H1 (cell line): Measurements from ENCODE around the gene TCEA2. TPM values are rescaled to one million over a fixed set of nuclear protein-coding genes. Genes with fewer than 3 reads are reported as not detected.
A peak's percentile ranks its signal among the peaks of the same experiment; 100 is the strongest.

Experiments used
- CTCF ChIA-PET: fragments of 300-600 bp; sonication (Branson Sonifier 250); formaldehyde crosslinking; loops from one replicate; lab custom pipeline; 2021; ENCODE audit not compliant: partially characterized antibody; lab: Charles Lee
- POLR2A ChIA-PET: fragments of 300-600 bp; sonication (Branson Sonifier 250); formaldehyde crosslinking; loops from one replicate; lab custom pipeline; 2021; ENCODE audit warnings: inconsistent platforms; ENCODE audit not compliant: partially characterized antibody; lab: Charles Lee
- DNase-seq, 2 experiments: peaks; one replicate each; pipeline versions ENCODE4 v3.0.0 to v3.0.0-alpha.2; 2010 to 2022; ENCODE audit warnings: low spot score in 2 of 2, low read depth in 1 of 2, mixed read lengths in 1 of 2
- FAIRE-seq: peaks from 2 replicates; lab custom pipeline; 2011; peaks lifted over from hg19 to GRCh38; lab: Jason Lieb, UNC
- H2AFZ ChIP-seq: 2 replicates; pipeline ENCODE4 v1.8.1; 2012; ENCODE audit warnings: low read length, inconsistent platforms
- H2AK5ac ChIP-seq: 2 replicates; pipeline ENCODE4 v1.6.1; 2013; ENCODE audit warnings: low read depth, low read length
- H2BK120ac ChIP-seq: replicated peaks from 2 replicates; pipeline ENCODE3; 2013; ENCODE audit warnings: low read depth, low read length, inconsistent platforms
- H2BK12ac ChIP-seq: 2 replicates; pipeline ENCODE4 v1.6.1; 2013; ENCODE audit warnings: low read depth, low read length
- H2BK15ac ChIP-seq: 2 replicates; pipeline ENCODE4 v1.6.1; 2013; ENCODE audit warnings: low read length
- H2BK20ac ChIP-seq: 2 replicates; pipeline ENCODE4 v1.6.1; 2013; ENCODE audit warnings: low read length
- H2BK5ac ChIP-seq: 2 replicates; pipeline ENCODE4 v1.6.1; 2013; ENCODE audit warnings: low read depth, low read length
- H3K14ac ChIP-seq: 2 replicates; pipeline ENCODE4 v1.6.1; 2013; ENCODE audit warnings: inconsistent platforms; ENCODE audit not compliant: insufficient read length
- H3K18ac ChIP-seq: 2 replicates; pipeline ENCODE4 v1.6.1; 2013; ENCODE audit warnings: low read length; ENCODE audit errors: extremely low read depth
- H3K23ac ChIP-seq: 2 replicates; pipeline ENCODE4 v1.6.1; 2013; ENCODE audit warnings: inconsistent platforms; ENCODE audit not compliant: insufficient read length
- H3K23me2 ChIP-seq: 2 replicates; pipeline ENCODE4 v1.6.1; 2013; ENCODE audit warnings: low read depth, low read length
- H3K27ac ChIP-seq: 2 replicates; pipeline ENCODE4 v1.6.1; 2011; ENCODE audit warnings: low read depth, low read length, inconsistent platforms
- H3K27me3 ChIP-seq, 4 experiments: replicated peaks in 1 of 4; 1 replicate in 1 of 4; 2 replicates in 3 of 4; pipeline versions ENCODE4 v1.6.1 to v1.8.1; 2011 to 2013; ENCODE audit warnings: low read length in 3 of 4, mild to moderate bottlenecking in 3 of 4, inconsistent platforms in 2 of 4, mixed read lengths in 2 of 4, moderate library complexity in 1 of 4; ENCODE audit not compliant: control insufficient read depth in 3 of 4, insufficient read depth in 3 of 4; ENCODE audit errors: extremely low read depth in 1 of 4
- H3K36me3 ChIP-seq, 4 experiments: 2 replicates each; pipeline versions ENCODE4 v1.6.1 to v1.8.1; 2011 to 2013; ENCODE audit warnings: mild to moderate bottlenecking in 4 of 4, low read length in 3 of 4, moderate library complexity in 2 of 4, control low read depth in 1 of 4, inconsistent platforms in 1 of 4; ENCODE audit not compliant: insufficient read depth in 4 of 4, control insufficient read depth in 2 of 4
- H3K4ac ChIP-seq: replicated peaks from 2 replicates; pipeline ENCODE3; 2013; ENCODE audit warnings: low read length, low read depth, mixed read lengths, inconsistent platforms; ENCODE audit not compliant: insufficient read length
- H3K4me1 ChIP-seq, 4 experiments: replicated peaks in 1 of 4; 1 replicate in 1 of 4; 2 replicates in 3 of 4; pipeline versions ENCODE4 v1.6.1 to v1.8.1; 2011 to 2013; ENCODE audit warnings: low read length in 3 of 4, inconsistent platforms in 2 of 4, mixed read lengths in 1 of 4; ENCODE audit not compliant: insufficient read depth in 4 of 4, control insufficient read depth in 3 of 4
- H3K4me2 ChIP-seq, 2 experiments: 2 replicates each; pipeline versions ENCODE4 v1.6.1 to v1.8.1; 2011 to 2013; ENCODE audit warnings: low read depth in 2 of 2, low read length in 2 of 2, control low read depth in 1 of 2, inconsistent platforms in 1 of 2, mild to moderate bottlenecking in 1 of 2; ENCODE audit not compliant: insufficient read depth in 1 of 2
- H3K4me3 ChIP-seq, 4 experiments: fragments of 200-600, 300-600 bp in 1 of 4; sonication (generic), shearing (Covaris generic), sonication (Bioruptor Twin) in 1 of 4; 2 replicates each; pipeline versions ENCODE4 v1.5.1 to v1.8.1; 2011 to 2016; ENCODE audit warnings: low read length in 4 of 4, low read depth in 3 of 4, control low read depth in 2 of 4, inconsistent platforms in 2 of 4, mild to moderate bottlenecking in 2 of 4, mixed read lengths in 1 of 4, moderate library complexity in 1 of 4; ENCODE audit not compliant: insufficient read depth in 2 of 4; ENCODE audit errors: extremely low read depth in 1 of 4
- H3K56ac ChIP-seq: replicated peaks from 2 replicates; pipeline ENCODE3; 2013; ENCODE audit warnings: low read depth, mild to moderate bottlenecking, mixed read lengths, low read length, inconsistent platforms; ENCODE audit not compliant: insufficient read length
- H3K79me1 ChIP-seq: 2 replicates; pipeline ENCODE4 v1.6.1; 2013; ENCODE audit warnings: low read depth, low read length, control low read depth
- H3K79me2 ChIP-seq, 2 experiments: 2 replicates each; pipeline versions ENCODE4 v1.6.1 to v1.8.1; 2012 to 2013; ENCODE audit warnings: low read length in 2 of 2, mild to moderate bottlenecking in 2 of 2, inconsistent platforms in 1 of 2; ENCODE audit not compliant: insufficient read depth in 2 of 2, control insufficient read depth in 1 of 2
- H3K9ac ChIP-seq, 4 experiments: replicated peaks in 1 of 4; 1 replicate in 1 of 4; 2 replicates in 3 of 4; pipeline versions ENCODE4 v1.6.1 to v1.8.1; 2011 to 2013; ENCODE audit warnings: low read depth in 3 of 4, low read length in 3 of 4, control low read depth in 2 of 4, mild to moderate bottlenecking in 2 of 4, moderate library complexity in 2 of 4, inconsistent platforms in 1 of 4; ENCODE audit errors: extremely low read depth in 1 of 4
- H3K9me3 ChIP-seq, 2 experiments: 2 replicates each; pipeline versions ENCODE4 v1.6.1 to v1.8.1; 2012 to 2013; ENCODE audit warnings: mild to moderate bottlenecking in 2 of 2, moderate library complexity in 2 of 2, control low read depth in 1 of 2, inconsistent platforms in 1 of 2, low read depth in 1 of 2, low read length in 1 of 2, mixed read lengths in 1 of 2; ENCODE audit not compliant: insufficient read depth in 2 of 2
- H4K20me1 ChIP-seq, 2 experiments: replicated peaks in 1 of 2; 2 replicates each; pipeline versions ENCODE3 to v1.8.1; 2011 to 2013; ENCODE audit warnings: inconsistent platforms in 2 of 2, low read length in 2 of 2, mild to moderate bottlenecking in 1 of 2; ENCODE audit not compliant: insufficient read depth in 2 of 2, control insufficient read depth in 1 of 2
- H4K5ac ChIP-seq: 2 replicates; pipeline ENCODE4 v1.6.1; 2013; ENCODE audit warnings: low read length, low read depth, mixed read lengths, inconsistent platforms; ENCODE audit not compliant: insufficient read length
- H4K8ac ChIP-seq: 2 replicates; pipeline ENCODE4 v1.8.0; 2013; ENCODE audit warnings: mild to moderate bottlenecking, moderate library complexity, low read length, inconsistent platforms; ENCODE audit not compliant: insufficient read depth; ENCODE audit errors: extremely low read depth
- H4K91ac ChIP-seq: replicated peaks from 2 replicates; pipeline ENCODE3; 2013; ENCODE audit warnings: low read length, mixed read lengths, inconsistent platforms; ENCODE audit not compliant: insufficient read length
- BACH1 ChIP-seq: IDR thresholded peaks from 2 replicates; pipeline ENCODE4 v1.6.1; 2012; ENCODE audit warnings: low read length, improper control_type of control experiment
- HDAC2 ChIP-seq, 2 experiments: fragments of 300-600 bp in 1 of 2; sonication (generic) in 1 of 2; IDR thresholded peaks; 2 replicates each; pipeline ENCODE4 v1.6.1; 2011 to 2012; ENCODE audit warnings: low read depth in 2 of 2, low read length in 2 of 2, mild to moderate bottlenecking in 2 of 2, moderate library complexity in 2 of 2, borderline replicate concordance in 1 of 2, inconsistent platforms in 1 of 2
- KDM1A ChIP-seq: fragments of 200-600, 300-600 bp; sonication (generic); IDR thresholded peaks from 2 replicates; pipeline ENCODE4 v1.7.1; 2016; ENCODE audit warnings: mild to moderate bottlenecking, low read length, borderline replicate concordance
- MAX ChIP-seq: IDR thresholded peaks from 2 replicates; pipeline ENCODE4 v1.6.1; 2012; ENCODE audit warnings: inconsistent platforms
- WGBS, 2 experiments: shearing (Covaris generic) in 1 of 2; methylation state at CpG; one replicate each; pipeline versions ENCODE4 v1.1.6 to v1.1.7; 2013 to 2015; ENCODE audit warnings: low lambda C conversion rate in 2 of 2, mixed read lengths in 2 of 2, inconsistent platforms in 1 of 2, low coverage in 1 of 2, missing lambda C conversion rate in 1 of 2; ENCODE audit not compliant: insufficient replicate concordance in 2 of 2, insufficient coverage in 1 of 2, insufficient read length in 1 of 2; ENCODE audit errors: extremely low coverage in 1 of 2, missing lambda C conversion rate in 1 of 2; 5-methylcytosine and 5-hydroxymethylcytosine counted together
- polyA plus RNA-seq, 7 experiments: library from polyadenylated mRNA; depleted of rRNA in 3 of 7; stranded (reverse) in 5 of 7; unstranded in 2 of 7; fragments of >200 nt in 5 of 7; fragments of 200-250 nt in 2 of 7; gene quantifications; 1 replicate in 5 of 7; 2 replicates in 1 of 7; 4 replicates in 1 of 7; pipeline versions ENCODE4 v1.2.1 to v1.2.3, GENCODE V29; 2011 to 2013; ENCODE audit warnings: missing spikeins in 2 of 7, mixed read lengths in 2 of 7
- total RNA-seq: library from RNA; stranded (reverse); fragmentation: NEBNext Ultra II Directional; extraction: Animal tissue kit (Norgen Biotek cat#: 25700); gene quantifications from 2 replicates; pipeline ENCODE4 v1.2.1, GENCODE V29; 2021

Gene TCEA2
- total and polyA plus RNA-seq, 2 of the 8 experiments (the other 6 are each of a cell fraction or from before 2014, with no cell fraction given) = 41.4 to 42.3 TPM

GRCh38 chr20:64055396-64055892 is 7.6 kb upstream of the TCEA2 start:
- Histone ChIP-seq H2BK20ac (no peak overlapping the region), H2BK15ac (no peak overlapping the region), H3K18ac (no peak overlapping the region; the same call in 1 of the 2 replicates), H3K79me1 (no peaks in the 10 kb centered on the region), H2AFZ (no peak overlapping the region), H3K36me3 (no peaks in the 10 kb centered on the region), H3K4me1 (peaks cover 0 to 20% (median 15%) of the 10 kb centered on the region in 4 experiments; a peak in 6 of 7 replicates), H2BK120ac (no peak overlapping the region), H3K9ac (no peak overlapping the region), H2AK5ac (no peak overlapping the region), H3K14ac (no peak overlapping the region), H3K23ac (no peak overlapping the region), H4K8ac (no peak overlapping the region; the same call in 1 of the 2 replicates), H3K4me3 (no peak overlapping the region)
- WGBS, 2 experiments = 85% methylated on average over 9 of the region's 9 CpGs; no CpG with 5 or more reads in 1 of the 2 experiments
- POLR2A ChIA-PET = interaction anchor here (1.2 kb wide), 1 partner anchor 19 kb away, joined by 4 read pairs; the partner anchor contains the start of gene C20orf204
- DNase-seq = no peak
- CTCF ChIA-PET = interaction anchor here (0.6 to 15.0 kb wide), 10 partner anchors 9 to 75 kb away, joined by 3 to 139 read pairs (median 8); partner anchors contain the start of genes LKAAEAR1, OPRL1, PRPF6 and RGS19
- TF ChIP-seq MAX (no peak), BACH1 (no peak), KDM1A (peak; percentile 78; the same call in 1 of the 2 replicates), HDAC2 (IDR thresholded peaks at IDR 0.05; ENCODE audit: borderline replicate concordance in 1 of 2, low read depth in 2 of 2, low read length in 2 of 2) (peak in 1 of 2 experiments; percentile 24; a peak in 1 of 4 replicates)
- TF ChIP-seq, all 59 proteins: peak for 2
- Histone ChIP-seq H3K27ac (no peak overlapping the region), H2BK5ac (no peak overlapping the region), H4K5ac (no peak overlapping the region), H3K9me3 (no peaks in the 10 kb centered on the region), H2BK12ac (no peak overlapping the region), H3K27me3 (peaks cover 2 to 20% (median 10%) of the 10 kb centered on the region in 4 experiments), H4K91ac (no peak overlapping the region), H3K56ac (no peak overlapping the region), H4K20me1 (no peaks in the 10 kb centered on the region), H3K23me2 (no peaks in the 10 kb centered on the region), H3K4me2 (no peak overlapping the region), H3K4ac (no peak overlapping the region), H3K79me2 (no peaks in the 10 kb centered on the region)
- FAIRE-seq = no peak
